AG10803 (cell line): ENCODE results near the gene CTDSP2.
A peak's percentile ranks its signal among the peaks of the same experiment; 100 is the strongest.

Experiments
- DNase-seq: peaks from one replicate; pipeline ENCODE4 v3.0.0; 2010; ENCODE audit warnings: low read depth
- H3K4me3 ChIP-seq: 2 replicates; pipeline ENCODE4 v1.5.1; 2011; ENCODE audit warnings: mild to moderate bottlenecking, low read length, control low read depth
- TF ChIP-seq, protein P1 (sequence below): conservative IDR thresholded peaks from 2 replicates; pipeline ENCODE4 v1.5.1; 2011; ENCODE audit warnings: mild to moderate bottlenecking, low read length, control low read depth, inconsistent platforms

CTDSP2 gene

DNA sequence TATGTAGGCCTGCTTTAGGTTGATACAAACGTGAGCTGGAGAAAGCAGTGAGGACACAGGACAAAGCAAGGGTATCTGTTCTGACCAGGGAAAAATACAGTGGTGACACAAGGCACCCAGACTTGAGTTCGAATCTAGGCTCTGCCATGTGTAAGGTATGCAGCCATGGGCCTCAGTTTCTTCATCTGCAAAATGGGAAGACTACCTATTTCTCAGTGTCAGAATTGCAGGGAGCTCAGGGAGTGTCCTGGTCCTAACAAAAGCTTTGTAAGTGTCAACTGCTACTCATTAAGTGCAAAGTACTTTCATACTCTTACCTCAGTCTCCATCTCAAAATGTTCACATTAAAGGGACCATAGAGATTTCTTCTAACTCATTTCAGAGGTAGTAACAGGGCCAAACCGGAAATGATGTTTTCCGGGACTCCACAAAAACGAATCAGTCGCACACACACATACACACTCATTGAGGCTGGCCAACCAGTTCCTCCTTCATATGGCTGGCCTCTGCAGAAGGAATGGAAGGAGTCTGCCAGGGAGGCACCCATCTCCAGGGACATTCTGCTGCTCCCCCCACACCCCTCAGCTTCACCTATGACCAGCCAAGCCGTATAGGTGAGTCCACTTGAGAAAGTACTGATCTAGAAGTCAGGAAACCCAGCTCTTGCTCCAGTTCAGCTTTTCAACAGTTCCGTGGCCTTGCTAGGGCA, 7.8 kb downstream of the CTDSP2 start:
- TF ChIP-seq, protein P1, sequence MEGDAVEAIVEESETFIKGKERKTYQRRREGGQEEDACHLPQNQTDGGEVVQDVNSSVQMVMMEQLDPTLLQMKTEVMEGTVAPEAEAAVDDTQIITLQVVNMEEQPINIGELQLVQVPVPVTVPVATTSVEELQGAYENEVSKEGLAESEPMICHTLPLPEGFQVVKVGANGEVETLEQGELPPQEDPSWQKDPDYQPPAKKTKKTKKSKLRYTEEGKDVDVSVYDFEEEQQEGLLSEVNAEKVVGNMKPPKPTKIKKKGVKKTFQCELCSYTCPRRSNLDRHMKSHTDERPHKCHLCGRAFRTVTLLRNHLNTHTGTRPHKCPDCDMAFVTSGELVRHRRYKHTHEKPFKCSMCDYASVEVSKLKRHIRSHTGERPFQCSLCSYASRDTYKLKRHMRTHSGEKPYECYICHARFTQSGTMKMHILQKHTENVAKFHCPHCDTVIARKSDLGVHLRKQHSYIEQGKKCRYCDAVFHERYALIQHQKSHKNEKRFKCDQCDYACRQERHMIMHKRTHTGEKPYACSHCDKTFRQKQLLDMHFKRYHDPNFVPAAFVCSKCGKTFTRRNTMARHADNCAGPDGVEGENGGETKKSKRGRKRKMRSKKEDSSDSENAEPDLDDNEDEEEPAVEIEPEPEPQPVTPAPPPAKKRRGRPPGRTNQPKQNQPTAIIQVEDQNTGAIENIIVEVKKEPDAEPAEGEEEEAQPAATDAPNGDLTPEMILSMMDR: no peak
- peak overlapping the region; percentile 5; the same call in 1 of the 2 replicates for H3K4me3 ChIP-seq
- DNase-seq: no peak

DNA sequence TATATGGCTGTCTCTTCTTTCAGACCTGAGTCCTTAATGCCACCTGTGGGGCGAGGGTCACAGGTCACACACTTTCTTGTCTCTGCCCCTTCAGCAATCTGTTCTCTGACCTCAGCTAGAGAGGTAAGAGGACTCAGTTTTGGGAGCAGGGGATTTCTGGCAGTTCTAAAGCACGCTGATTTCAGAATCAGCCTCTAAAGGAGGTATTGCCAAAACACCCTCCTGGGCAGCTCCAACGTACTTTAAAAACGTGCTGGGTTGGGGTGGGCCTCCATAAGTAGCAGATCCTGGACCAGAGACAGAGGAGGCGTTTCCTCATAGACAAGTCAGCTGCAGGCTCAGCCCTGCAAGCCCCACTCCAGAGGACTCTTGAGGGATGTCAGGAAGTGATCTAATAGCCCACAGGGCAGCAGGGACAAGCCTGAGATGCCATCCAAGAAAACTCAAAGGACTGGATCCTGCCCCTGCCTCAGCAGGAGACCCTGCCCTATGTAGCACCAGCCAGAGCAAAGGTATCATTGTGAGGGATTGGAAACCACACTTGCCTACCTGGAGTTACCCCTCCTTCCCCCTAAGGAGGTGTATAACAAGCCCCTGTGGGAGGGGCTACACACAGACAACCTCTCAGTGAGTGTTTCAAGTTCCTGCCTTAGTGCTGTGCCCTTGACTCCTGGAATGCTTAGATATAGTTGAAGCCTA, 8.5 kb downstream of the CTDSP2 start:
- H3K4me3 ChIP-seq: peak overlapping the region; percentile 12; the same call in 1 of the 2 replicates
- peak; percentile 68 for DNase-seq

DNA sequence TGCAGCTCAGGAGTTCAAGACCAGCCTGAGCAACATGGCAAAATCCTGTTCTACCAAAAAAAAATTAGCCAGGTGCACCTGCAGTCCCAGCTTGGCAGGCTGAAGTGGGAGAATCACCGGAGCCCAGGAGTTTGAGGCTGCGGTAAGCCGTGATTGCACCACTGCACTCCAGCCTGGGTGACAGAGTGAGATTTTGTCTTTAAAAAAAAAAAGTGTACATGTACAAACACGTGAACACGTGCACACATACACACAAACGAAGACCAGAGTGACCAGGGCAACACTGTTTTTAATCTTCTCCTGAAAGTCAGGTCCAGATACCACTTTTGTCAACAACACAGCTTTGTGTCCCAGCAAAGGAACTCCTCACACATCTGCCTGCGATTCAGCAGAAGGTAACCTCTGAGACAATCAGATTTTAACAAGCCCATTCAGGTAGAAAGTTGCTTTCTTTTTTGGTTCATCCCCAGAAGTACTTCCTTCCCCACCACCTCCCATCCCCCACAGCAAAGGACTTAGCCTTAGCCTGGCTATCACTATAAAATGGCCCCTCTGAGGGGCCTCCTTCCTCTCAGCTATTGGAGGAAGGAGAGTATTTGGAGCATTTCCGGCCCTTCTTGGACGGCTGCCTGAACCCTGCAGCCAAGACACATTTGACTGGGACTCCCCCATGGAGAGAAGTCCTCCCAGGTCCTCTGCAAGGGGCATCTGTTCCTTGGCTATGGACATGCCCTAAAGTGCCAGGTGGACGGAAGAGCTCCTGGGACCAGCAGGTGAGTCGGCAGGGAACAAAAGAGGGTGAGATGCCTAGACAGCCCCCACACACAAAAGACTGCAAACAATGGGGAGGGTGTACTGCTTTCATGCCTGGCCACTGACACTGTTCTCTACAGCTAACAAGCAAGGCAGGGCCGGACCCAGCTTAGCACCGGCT, 9.8 kb downstream of the CTDSP2 start:
- peak overlapping the region; percentile 35 for H3K4me3 ChIP-seq
- TF ChIP-seq, protein P1: no peak
- peak; percentile 86 for DNase-seq

More for the DNA sequence above, 8.5 kb downstream of the CTDSP2 start:
- TF ChIP-seq, protein P1: no peak

DNA sequence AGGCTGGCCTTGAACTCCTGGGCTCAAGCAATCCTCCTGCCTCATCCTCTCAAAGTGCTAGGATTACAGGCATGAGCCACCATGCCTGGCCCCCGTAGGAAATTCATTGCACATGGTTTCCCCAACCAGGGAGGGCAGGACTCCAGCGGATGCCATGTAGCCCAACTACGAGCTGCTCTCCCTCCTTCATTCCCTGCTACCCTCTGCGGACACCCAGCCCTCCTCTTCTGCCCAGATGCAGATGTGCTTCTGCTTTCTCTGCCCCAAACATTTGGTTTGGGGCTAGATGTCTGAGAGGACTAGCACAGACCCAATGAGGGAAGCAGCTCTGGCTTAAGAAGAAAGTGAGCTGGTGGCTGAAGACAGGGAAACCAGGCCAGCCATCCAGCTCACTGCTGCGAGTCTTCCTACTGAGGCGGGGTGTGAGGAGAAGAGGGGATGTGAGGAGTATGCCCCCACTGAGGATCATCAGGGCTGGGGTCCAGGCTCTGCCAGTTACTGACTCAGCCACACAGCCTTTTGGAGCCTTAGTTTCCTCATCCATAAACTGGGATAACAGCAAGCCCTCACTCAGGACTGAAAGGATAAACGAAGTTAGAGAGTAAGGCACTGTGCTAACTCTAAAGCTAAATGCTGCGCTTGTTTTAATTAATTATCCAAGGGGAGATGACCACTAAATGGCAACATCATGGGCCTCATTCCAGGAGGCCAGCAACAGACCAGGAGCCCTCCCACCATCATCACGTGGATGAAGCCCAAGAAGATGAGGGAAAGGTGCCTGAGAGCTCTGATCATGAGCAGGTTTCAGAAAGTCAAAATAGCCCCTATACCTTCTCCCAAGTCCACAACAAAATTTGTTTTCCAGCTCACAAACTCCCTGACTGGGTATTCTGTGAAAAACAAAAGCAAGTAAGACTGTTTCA, 10.9 kb downstream of the CTDSP2 start:
- DNase-seq: peak; percentile 68
- TF ChIP-seq, protein P1: no peak
- peak overlapping the region; percentile 35 for H3K4me3 ChIP-seq

DNA sequence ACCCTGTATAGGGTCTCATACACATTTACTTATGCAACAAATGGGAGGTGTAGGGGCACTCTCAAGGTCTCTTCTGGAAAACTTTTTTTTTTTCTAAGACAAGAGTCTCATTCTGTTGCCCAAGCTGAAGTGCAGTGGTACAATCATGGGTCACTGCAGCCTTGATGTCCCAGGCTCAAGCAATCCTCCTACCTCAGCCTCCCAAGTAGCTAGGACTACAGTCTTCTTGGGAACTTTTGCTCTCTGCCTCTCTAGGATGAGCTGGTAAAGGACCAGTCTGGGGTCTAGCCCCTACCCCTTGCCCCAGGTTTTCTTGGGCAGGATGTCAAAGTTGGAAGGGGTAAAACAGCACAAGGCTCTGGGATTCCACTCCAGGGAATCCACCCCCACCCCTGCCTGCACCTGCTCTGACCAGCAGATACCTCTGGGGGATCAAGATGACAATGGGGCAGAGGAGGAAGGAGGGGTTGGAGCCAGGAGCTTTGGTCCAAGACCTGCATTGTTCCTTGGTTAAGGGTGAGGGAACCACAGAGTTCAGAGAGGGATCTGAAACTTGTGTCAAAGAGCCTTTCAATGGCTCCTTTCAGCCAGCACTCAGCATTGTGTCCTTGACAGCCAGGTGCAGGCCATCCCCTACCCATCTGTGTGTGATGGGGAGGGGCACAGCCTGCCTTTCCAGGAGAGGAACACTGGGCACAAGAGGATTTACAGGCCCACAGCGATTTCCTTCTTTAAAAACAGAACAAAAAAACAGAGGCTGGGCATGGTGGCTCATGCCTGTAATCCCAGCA, 12.2 kb downstream of the CTDSP2 start:
- DNase-seq: no peak
- TF ChIP-seq, protein P1: no peak
- no peak overlapping the region for H3K4me3 ChIP-seq
